Bladder microvascular endothelial cell (primary cell): ENCODE measurements around the gene PRDM12. TPM values are rescaled to one million over a fixed set of nuclear protein-coding genes. Genes with fewer than 3 reads are reported as not detected.

Experiments
- total RNA-seq: library from RNA; depleted of rRNA; stranded (reverse); fragments of >200 nt; gene quantifications from 2 replicates; pipeline ENCODE4 v1.2.3, GENCODE V29; 2014

Gene PRDM12
- not detected in 2 replicates for total RNA-seq

DNA sequence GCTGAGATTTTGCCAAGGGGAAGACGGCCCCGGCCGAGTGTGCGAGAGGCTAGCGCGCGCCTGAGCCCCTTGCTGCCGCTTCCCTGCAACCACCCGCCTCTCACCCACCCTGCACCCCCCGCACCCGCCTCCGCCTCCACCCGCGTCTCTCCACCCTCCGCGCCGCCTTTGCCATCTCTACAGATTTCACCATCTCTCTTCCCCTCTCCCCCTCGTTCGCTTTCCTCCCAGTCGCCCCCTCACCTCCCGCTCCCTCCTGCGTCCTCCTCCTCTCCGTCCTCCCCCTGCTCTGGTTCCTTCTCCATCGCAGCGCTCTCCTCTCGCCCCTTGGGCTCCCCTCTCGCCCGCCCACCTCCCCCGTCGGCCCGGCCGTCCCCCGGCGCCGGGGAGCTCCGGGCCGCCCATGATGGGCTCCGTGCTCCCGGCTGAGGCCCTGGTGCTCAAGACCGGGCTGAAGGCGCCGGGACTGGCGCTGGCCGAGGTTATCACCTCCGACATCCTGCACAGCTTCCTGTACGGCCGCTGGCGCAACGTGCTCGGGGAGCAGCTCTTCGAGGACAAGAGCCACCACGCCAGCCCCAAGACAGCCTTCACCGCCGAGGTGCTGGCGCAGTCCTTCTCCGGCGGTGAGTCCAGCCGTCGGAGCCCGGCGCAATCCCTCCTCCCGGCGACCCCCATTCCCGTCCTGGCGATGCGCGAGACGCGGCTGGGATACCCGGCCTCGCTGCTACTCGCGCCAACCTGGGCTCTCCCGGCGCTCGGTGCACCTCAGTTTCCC, at the start of gene PRDM12:
TSS of gene PRDM12 (plus strand) at position 344 of the 778 bp plus-strand sequence. CDS start at position 404, 60 bp downstream.

GRCh38 chr9:130693426-130694191, 29.2 kb downstream of the PRDM12 start, which contains the start of gene EXOSC2:
Gene EXOSC2 (plus strand): TSS chr9:130693780. CDS start chr9:130693792, 12 bp downstream.

Other genes with a start within 250 kb of the PRDM12 start
- gene ASS1, start 219.6 kb upstream of the PRDM12 start, total RNA-seq: 6.5 and 42.4 TPM in 2 replicates
- 28.2 and 36.6 TPM in 2 replicates for gene FUBP3, start 85.0 kb upstream of the PRDM12 start, total RNA-seq
- gene EXOSC2, start 29.2 kb downstream of the PRDM12 start, total RNA-seq: 22.0 and 33.6 TPM in 2 replicates
- gene ABL1, start 170.7 kb downstream of the PRDM12 start, total RNA-seq: 22.5 and 65.1 TPM in 2 replicates
- gene QRFP, start 232.2 kb downstream of the PRDM12 start, total RNA-seq: not detected in 2 replicates